ENCODE measurements around the gene DUSP18.
"Not testable (repeated sequence)": the region's sequence is repeated elsewhere in the genome, so short reads cannot be mapped to it uniquely, and the experiment has no call there.

The DUSP18 gene

DNA sequence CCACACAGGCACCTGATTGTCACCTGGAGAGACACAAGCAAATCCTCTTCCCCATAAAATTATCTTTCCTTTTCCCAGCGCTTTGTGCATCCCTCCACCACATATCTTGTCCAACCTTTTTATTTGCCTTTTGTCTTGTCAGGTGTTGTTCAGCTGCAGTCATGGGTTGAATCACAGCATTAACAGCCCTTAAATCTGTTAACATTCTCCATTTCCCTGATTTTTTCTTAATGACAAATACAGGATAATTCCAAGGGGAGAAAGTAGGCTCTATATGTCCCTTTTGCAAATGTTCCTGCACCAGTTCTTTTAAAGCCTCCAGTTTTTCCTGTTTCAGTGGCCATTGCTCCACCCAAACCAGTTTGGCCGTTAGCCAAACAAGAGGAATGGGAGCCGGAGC lies 8.9 kb upstream of the DUSP18 start:
- DNase-seq = not testable (repeated sequence)

DNA sequence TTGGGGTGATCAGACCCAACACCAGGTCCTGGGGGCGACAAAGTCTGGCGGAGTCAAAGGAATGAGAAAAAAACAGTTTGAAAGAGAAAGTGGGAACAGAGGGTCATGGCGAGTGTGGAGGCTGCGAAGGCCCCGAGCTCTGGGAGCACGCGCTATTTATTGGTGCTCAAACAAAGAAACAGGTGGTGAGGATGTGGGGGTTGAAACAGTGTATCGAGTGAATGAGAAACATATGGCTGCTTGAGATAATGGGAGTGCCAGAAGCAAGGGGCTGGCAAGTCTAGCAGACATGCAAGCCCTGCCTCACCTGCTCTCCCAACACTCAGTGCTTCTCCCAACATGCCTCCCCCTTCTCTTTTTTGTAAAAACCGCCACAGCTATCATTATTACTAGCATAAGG lies 7.8 kb upstream of the DUSP18 start:
- no peak for DNase-seq

DNA sequence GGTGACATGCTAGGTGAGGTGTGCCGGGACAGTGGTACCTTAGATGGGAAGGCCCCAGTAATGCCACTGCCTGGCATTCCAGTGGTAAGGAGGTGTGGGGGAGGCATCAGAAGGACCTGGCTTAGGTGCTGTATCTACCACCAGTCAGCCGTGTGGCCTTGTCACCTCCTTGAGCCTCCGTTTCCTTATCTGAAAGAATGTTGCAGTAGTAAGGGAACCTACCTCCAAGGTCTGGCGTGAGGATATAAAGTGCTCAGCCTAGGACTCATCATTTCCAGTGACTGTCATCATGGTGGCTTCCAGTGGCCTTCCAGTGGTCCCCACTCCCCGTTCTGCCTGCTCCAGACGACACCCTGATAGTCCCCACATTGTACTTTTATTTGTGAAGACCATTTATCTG lies 6.8 kb upstream of the DUSP18 start:
- no peak for DNase-seq

DNA sequence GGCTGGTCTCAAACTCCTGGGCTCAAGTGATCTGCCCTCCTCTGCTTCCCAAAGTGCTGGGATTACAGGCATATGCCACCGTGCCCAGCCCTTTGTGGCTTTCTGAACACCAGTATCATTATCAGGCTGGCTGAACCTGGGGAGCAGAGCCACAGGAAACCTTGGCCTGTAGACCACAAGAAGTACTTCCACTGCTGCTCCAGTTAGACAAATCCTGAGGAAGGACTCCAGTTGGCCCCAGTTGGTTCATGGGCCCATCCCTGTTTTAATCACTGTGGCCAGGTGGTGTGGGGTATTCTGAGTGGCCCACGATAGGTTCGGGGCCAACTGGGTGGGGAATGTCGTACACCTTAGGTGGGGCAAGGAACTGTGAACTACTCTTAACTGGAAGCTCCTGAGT lies 5.5 kb upstream of the DUSP18 start:
- DNase-seq = no peak

DNA sequence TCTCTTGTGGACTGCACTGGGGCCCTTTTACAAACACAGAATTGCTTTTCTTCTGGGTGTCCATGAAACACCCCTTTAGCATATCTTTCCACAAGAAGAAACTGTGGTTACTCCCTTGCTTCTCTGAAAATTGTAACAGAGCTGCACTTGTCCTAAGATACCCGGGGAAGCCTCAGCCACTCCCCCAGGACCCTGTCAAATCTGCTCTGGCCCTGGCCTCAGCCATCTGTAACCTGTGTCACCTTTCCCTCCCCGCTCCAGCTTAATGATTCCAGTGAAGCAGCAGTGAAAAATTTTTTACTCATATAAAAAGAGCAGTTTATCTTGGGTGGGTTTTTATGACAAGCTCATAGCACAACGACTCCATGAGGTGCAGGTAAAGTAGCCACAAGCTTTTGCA lies 3.4 kb upstream of the DUSP18 start:
- no peak for DNase-seq

DNA sequence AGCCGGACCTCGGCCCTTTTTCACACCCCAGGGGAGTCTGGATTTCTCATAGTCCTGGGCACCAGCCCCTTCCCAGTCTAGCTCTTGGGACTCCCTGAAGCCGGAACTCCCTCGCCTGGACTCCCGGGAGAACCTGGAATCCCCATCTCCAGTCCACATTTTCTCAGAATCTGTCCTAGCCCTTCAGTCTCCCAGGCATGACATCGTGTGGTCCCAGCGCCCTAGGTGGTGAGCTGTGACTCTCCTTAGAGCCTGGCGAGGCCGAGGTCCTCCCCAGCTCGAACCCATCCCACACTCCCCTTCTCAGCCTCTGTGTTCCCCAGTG lies 673 bp upstream of the DUSP18 start:
- DNase-seq = no peak

DNA sequence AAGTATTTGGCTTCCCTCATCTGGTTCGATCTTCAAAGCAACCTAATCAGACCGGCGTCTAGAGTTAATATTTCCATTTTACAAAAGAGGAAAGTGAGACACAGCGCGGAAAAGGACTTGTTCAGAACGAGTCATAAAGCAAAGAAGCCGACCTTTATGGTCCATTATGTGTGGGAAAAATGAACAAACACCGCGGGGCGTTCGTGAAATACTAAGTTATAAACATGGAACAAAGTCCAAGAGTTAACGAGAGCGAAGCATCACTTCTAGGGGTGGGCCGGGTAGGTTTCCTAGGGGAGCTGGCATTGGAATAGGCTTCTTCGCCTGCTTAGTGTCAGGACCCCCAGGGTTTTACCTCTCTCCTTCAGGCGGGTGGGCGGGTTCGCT lies 575 bp downstream of the DUSP18 start:
- DNase-seq = no peak

DNA sequence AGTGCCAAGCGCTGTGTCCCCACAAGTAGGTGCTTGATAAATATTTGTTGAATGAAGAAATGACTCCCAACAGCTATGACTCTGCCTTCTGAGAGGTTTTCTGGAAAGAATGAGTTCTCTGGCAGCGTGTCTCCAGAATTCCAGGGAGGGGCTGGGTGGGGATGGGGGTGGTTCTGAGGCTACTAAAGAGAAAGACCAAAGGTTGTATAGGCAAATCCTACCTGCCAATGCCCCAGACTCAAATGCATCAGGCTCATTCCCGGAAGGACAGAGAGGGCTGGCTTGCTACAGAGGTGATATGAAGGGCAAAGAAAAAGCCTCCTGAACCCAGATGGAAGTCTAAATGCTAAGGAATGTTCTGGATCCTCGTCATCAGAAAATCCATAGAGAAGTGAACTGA lies 1.9 kb downstream of the DUSP18 start:
- no peak for DNase-seq

DNA sequence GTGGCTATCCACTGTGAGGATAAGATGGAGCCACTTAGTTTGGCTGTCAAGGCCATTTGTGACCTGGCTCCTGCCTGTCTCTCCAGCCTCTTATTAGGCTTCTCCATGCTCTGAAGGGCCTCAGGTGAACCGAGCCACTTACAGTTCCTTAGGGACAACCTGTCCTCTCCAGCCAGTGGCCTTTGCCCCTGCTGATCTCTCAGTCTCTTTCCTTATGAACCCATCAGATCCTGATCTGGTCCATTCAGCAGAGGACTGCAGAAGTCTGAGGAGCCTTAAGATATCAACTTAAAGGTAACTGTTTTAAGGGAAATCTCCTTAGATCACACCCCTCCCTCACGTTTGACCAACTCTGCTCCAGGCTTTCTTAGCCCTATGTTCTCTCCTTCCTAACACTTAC lies 2.4 kb downstream of the DUSP18 start:
- DNase-seq = no peak

DNA sequence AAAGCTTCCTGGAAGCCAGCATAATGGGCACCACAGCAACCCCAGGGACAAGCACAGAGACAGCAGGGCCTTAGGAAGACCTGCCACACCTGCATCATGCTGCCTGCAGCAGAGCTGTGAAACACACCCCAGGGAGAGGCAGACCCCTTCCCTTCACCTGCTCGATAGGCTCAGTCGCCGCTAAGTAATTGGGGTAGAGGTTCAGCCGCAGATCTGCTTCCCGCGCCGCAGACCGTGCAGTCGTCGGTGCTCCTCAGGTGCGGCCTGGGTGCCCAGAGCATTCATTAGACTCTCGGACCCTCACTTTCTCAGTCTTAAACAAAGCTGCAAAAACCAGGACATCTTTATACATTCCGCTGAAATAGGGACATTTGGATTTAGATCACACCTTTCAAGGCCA lies 2.9 kb downstream of the DUSP18 start:
- no peak for DNase-seq

DNA sequence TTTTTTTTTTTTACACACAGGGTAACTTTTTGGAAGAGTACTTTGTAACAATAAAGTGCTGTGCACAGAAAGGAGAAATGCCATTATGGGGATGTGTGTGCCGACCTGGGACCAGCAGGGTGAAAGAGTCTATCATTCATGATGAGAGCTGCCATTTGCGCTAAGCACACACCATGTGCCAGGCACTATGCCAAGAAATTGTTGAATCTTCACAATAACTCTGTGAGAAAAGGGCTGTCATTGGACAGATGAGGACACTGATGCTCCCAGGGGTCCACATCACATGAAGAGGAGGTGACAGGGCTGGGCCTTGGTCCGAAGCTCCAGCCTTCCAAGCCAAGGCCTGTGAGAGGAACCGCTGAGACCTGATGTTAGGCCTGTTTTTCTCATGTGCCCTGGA lies 5.6 kb downstream of the DUSP18 start:
- DNase-seq = no peak

DNA sequence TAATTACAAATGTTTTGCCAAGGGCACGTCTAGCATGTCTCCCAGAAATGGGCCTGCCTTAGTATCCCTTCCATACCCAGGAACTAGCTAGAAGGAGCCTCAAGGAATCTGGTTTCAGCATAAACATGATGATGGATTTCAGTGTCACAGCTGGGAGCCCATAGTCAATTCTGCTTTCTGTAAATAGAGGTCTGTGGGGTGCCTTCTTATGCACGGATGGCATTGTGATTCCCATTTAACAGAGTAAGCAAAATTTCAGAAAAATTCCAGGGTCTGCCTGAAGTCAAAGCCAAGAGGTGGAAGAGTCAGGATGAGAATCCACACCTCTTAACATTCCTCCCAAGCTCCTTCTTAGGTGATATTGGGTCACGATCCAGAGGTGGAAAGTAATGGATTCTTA lies 12.1 kb downstream of the DUSP18 start:
- DNase-seq = no peak

DNA sequence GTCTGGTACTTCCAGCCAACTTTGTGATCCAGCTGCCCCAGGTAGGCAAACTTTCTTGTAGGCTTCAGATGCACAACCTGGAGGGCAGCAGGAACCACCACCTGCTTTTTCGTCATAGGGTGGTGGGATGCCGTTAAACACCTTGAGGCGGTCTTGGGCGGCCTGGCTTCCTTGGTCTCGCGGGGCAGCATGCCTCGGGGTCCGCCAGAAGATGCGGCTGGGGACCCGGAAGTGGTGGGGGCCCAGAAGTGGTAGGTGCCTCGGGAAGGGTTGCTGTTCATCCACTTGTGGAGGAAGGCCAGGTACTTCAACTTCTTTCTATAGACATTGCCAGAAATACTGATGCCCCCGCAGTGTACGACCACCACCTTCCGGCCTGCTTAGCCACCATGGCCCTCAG lies 13.3 kb downstream of the DUSP18 start:
- DNase-seq = no peak

DNA sequence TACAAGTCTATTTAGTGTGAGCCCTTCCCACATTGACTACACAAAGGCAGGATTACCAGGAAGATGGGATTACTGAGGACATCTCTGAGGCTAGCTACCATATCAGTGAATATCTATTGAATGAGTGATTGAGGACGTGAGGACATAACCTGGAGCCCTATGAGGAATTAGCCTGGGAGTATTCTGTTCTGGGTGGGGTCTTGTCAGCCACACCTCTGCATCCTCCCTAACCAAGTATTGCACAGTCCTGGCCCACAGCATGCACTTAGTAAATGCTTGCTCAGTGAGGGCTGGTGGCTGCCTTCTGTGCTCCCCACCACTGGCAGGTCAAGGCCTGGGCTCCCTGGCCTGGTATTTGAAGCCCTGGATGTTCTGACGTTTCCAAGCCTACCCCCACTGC lies 14.8 kb downstream of the DUSP18 start:
- DNase-seq = no peak

DNA sequence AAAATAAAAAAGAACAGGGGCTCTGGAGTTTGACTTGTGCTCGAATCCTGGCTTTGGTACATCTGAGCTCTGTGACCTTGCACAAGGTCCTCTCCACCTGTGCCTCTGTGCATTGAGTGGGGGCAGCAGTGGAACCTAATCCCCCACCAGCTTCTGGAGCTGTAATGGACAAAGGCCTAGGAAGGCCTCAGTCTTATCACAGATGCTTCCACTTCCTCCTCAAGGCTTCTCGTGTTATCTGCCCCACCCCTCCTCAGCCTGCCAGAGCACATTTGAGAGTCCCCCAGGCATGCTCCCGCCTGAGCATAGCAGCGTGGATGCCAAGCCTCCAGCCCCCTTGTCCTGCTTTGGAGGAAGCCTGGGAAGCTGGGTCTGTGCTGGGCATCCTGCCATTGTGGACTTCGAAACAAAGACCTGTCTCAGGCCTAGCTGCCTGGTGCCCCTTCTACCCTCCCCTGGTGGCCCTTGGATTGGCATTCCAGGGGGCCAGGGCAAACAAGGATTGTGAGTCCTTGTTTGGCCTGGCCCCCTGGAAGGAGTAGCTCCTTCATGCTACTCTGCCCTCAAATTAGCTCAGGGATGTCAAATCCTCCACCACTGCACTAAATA lies 17.1 kb downstream of the DUSP18 start:
- no peak for DNase-seq

DNA sequence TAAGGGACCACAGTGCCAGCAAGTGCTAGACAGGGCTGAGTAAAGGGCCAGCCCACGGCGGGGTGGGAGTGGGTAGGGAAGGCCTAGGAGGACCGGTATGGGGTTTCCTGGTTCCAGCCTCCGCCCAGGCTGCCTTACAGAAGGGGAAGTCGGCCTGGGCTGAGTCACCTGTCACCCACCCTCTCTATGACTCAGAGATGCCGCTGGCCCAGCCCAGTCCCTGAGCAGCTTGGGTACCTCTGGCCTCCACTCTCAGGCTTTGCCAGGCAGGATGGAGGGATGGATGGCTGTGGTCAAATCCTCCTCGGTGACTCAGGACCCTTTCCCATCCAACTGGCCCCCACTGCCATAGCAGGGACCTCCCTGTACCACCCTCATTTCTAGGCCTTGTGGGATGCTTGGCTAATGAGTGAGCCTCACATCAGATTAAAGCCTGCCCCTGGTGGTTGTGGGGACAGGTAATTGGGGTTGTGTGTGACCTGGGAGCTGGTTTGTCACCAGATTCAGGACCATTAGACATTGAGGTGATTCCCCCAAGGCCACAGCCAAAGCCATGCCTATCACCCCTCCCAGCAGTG lies 18.2 kb downstream of the DUSP18 start:
- DNase-seq = no peak

DNA sequence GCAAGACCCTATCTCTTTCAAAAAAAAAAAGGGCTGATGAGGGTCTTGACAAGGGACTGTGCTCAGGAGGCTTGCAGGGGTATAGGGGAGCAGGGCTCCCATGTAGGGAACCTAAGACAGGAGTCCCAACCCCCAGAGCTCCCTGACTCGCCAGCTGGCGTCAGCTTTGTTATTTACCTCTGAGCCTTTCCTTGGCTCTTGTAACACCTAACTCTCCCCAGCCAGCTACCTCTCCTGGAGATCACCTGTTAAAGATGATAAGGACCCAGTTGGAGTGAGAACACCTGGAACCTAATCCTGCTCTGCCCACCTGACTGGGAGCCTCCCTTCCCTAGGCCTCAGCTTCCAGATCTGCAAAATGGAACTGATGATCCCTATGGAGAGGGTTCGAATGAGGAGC lies 18.9 kb downstream of the DUSP18 start:
- no peak for DNase-seq

DNA sequence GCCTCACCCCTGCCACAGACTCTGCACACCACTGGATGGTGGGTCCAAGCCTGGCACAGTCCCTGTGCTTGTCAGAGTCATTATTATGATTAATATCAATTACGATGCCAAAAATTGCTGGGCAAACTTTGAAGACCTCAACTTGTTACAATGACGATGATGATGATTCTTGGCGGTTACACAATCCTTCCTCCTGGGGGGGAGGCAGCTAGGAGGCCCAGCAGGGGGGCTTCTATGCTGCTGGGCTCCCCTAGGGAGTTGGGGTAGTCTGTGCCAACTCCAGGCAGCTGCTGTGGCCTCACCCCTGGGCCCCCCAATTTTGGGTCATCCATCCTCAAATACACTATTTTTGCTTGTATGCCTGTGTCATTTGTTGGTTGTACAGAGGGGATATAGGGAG lies 20.1 kb downstream of the DUSP18 start:
- DNase-seq = no peak

DNA sequence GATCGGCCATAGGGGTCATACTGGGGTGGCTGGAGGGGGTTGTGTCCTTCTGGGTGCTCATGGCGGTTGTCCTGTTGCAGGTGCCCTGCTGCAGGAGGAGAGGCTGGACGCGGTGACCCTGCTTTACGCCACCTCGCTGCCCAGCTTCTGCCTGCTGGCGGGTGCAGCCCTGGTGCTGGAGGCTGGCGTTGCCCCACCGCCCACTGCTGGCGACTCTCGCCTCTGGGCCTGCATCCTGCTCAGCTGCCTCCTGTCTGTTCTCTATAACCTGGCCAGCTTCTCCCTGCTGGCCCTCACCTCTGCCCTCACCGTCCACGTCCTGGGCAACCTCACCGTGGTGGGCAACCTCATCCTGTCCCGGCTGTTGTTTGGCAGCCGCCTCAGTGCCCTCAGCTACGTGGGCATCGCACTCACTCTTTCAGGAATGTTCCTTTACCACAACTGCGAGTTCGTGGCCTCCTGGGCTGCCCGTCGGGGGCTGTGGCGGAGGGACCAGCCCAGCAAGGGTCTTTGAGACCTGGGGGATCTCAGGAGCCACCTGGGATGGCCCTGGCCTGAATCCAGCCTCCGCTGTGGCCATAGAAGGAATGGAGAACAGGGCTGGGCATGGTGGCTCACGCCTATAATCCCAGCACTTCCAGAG lies 21.0 kb downstream of the DUSP18 start:
- no peak for DNase-seq

DNA sequence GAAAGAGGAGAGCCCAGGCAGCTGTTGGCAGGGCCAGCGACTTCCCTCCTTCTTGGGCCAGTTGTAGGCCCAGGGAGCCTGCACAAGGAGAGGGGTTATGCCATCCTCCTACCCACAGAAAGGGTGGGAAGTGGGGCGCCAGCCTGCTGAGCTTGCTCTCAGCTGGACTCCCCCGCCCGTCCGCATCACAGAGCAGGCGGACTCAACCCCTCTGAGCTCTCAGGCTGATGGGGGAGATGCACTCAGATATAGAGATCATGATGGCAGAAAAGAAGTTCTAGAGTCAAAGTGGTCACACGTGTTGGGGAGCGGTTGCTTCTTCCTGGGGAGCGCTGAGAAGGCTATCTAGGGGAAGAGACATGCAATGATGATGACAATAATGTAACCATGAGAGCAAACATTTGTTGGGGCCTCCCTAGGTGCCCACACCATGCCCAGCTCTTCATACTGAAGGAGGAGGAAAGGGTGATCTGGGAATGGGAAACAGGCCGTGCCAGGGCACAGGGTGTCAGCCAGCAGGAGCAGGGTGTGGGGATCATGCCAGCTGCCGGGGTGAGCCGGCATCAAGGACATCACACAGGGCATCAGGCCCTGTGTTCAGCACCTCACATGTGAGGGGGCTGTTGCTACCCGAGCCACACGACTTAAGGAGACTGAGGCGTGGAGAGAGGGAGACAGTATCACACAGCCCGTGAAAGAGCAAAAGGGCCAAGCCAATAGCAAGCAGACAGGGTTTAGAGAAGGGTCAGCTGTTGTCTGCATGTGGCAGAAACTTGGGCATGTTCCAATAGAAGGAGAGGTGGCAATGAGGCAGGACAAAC lies 24.4 kb downstream of the DUSP18 start:
- DNase-seq = no peak

DNA sequence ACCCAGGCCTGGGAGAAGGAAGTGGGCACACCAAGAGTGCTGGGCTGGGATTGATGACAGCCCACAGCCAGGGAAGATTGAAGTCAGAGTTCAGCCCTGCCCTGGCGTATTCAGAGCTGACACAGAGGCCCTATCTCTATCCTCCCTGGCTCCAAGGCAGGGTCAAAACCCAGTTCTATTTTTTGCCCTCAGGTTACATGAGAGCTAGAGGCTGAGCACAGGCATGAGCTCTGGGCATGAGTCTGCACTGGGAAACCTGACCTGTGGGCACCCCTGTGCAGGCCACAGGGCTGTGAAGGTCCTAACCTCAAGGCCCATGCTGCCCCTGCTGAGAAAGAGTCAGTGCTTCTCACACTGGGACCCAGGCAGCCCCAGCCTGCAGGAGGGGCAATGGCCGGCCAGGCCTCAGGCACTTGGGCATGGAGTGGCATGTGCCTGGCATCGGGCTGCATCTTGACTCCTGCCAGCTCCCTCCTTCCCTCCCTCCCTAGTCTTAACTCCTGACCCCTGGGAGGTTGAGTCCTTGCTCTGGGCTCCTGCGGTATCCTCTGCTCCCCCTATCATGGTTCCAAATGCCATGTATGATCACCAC lies 26.7 kb downstream of the DUSP18 start:
- no peak for DNase-seq

DNA sequence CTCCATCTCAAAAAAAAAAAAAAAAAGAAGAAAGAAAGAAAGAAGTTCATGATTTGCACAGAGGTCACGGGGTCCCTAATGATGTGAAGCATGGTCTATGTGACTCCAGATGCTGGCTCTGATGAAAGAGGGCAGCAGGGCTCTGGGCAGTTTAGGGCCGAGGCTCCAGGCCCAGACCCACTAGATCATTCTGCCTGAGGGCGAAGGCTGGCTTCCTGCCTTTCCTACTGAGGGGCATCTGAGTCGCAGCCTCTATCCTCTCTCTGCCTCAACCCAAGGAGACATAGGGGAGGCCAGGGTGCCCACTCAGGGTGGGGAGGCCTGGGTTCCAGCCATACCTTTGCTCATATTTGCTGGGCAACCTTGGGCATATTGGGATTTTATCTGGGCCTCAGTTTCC lies 27.3 kb downstream of the DUSP18 start:
- no peak for DNase-seq

DNA sequence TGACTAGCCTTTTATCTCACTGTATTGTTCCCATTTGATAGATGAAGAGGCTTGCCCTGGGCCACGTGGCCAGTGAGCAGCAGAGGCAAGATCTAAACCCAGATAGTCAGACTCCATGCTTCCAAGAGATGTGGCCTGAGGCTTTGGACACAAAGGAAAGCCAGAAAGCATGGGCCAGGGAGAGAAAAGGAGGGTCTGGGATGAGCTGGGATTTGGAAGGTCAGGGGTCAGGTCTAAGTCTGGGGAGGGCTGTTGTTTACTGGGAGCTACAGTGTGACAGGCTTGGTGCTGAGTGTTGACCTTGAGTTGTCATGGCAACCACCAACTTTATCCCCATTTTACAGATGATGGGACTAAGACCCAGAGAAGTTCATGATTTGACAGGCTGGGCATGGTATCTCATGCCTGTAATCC lies 30.0 kb downstream of the DUSP18 start:
- no peak for DNase-seq

Measured in effector CD8-positive, alpha-beta T cell (primary cell).